ENCODE data around the gene LUC7L2.

Gene LUC7L2

DNA sequence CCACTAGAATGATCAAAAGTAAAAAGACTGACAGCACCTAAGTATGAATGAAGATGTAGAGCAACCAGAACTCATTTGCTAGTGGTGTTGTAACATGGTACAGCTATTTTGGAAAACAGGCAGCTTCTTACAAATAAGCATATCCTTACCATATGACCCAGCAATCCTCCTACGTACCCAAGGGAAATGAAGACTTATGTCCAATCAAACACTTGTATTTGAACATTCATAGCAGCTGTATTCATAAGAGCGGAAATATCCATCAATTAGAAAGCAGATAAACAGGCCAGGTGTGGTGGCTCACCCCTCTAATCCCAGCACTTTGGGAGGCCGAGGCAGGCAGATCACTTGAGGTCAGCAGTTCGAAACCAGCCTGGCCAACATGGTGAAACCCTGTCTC lies 70.7 kb downstream of the LUC7L2 start:
- H3K36me3 ChIP-seq (ENCODE audit: insufficient read depth, low read length): peaks cover 32% of the 10 kb centered on the region; the same call in 1 of the 2 replicates
- DNase-seq (no peak), ATAC-seq (ENCODE audit: insufficient read depth, low read depth) (no peak)
- no peaks in the 10 kb centered on the region for H3K79me2 ChIP-seq (ENCODE audit: insufficient read depth, low read length)
- H3K27ac ChIP-seq (ENCODE audit: low read length): no peak overlapping the region
- no peak overlapping the region for H3K4me3 ChIP-seq (ENCODE audit: low read depth in 1 of 2, low read length in 2 of 2)
- H4K20me1 ChIP-seq (ENCODE audit: insufficient read depth, low read length): no peaks in the 10 kb centered on the region
- no peak overlapping the region for H3K9ac ChIP-seq (ENCODE audit: low read depth, low read length)
- H2AFZ ChIP-seq (ENCODE audit: low read depth, low read length): no peak overlapping the region
- H3K4me1 ChIP-seq (ENCODE audit: insufficient read depth, low read length): no peaks in the 10 kb centered on the region
- H3K4me2 ChIP-seq (ENCODE audit: insufficient read depth, low read length): no peak overlapping the region
- no peak for TF ChIP-seq EZH2 (IDR thresholded peaks at IDR 0.05; ENCODE audit: borderline replicate concordance, low read depth, low read length, severe bottlenecking)
- TF ChIP-seq, protein P1, sequence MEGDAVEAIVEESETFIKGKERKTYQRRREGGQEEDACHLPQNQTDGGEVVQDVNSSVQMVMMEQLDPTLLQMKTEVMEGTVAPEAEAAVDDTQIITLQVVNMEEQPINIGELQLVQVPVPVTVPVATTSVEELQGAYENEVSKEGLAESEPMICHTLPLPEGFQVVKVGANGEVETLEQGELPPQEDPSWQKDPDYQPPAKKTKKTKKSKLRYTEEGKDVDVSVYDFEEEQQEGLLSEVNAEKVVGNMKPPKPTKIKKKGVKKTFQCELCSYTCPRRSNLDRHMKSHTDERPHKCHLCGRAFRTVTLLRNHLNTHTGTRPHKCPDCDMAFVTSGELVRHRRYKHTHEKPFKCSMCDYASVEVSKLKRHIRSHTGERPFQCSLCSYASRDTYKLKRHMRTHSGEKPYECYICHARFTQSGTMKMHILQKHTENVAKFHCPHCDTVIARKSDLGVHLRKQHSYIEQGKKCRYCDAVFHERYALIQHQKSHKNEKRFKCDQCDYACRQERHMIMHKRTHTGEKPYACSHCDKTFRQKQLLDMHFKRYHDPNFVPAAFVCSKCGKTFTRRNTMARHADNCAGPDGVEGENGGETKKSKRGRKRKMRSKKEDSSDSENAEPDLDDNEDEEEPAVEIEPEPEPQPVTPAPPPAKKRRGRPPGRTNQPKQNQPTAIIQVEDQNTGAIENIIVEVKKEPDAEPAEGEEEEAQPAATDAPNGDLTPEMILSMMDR (IDR thresholded peaks at IDR 0.05; ENCODE audit: borderline replicate concordance, extremely low read depth, low read length, poor library complexity, severe bottlenecking): no peak
- H3K9me3 ChIP-seq (ENCODE audit: insufficient read depth, low read length, severe bottlenecking): no peaks in the 10 kb centered on the region
- H3K27me3 ChIP-seq (ENCODE audit: insufficient read depth, low read length, poor library complexity): no peaks in the 10 kb centered on the region

DNA sequence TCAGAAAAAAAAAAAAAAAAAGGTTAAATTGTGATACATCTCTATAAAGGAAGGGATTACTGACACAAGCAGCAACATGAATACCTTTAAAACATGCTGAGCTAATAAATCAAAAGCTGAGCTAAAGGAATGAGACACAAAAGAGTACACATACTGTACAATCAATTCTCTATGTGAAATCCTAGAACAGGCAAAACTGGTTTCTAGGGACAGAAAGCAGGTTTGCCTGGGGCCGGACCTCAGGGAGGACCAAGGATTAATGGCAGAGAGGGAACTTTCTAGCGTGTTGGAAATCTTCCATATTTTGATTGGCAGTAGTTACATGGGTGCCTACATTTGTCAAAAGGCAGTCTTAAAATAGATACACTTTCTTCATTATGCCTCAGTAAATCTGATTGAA lies 71.3 kb downstream of the LUC7L2 start:
- no peaks in the 10 kb centered on the region for H3K27me3 ChIP-seq (ENCODE audit: insufficient read depth, low read length, poor library complexity)
- no peak overlapping the region for H2AFZ ChIP-seq (ENCODE audit: low read depth, low read length)
- TF ChIP-seq, protein P1 (IDR thresholded peaks at IDR 0.05; ENCODE audit: borderline replicate concordance, extremely low read depth, low read length, poor library complexity, severe bottlenecking): no peak
- TF ChIP-seq EZH2 (IDR thresholded peaks at IDR 0.05; ENCODE audit: borderline replicate concordance, low read depth, low read length, severe bottlenecking): no peak
- DNase-seq (no peak), ATAC-seq (ENCODE audit: insufficient read depth, low read depth) (no peak)
- no peaks in the 10 kb centered on the region for H3K9me3 ChIP-seq (ENCODE audit: insufficient read depth, low read length, severe bottlenecking)
- H3K4me3 ChIP-seq (ENCODE audit: low read depth in 1 of 2, low read length in 2 of 2): no peak overlapping the region
- H3K79me2 ChIP-seq (ENCODE audit: insufficient read depth, low read length): no peaks in the 10 kb centered on the region
- peaks cover 32% of the 10 kb centered on the region; the same call in 1 of the 2 replicates for H3K36me3 ChIP-seq (ENCODE audit: insufficient read depth, low read length)
- H3K4me1 ChIP-seq (ENCODE audit: insufficient read depth, low read length): no peaks in the 10 kb centered on the region
- no peak overlapping the region for H3K4me2 ChIP-seq (ENCODE audit: insufficient read depth, low read length)
- no peak overlapping the region for H3K27ac ChIP-seq (ENCODE audit: low read length)
- H3K9ac ChIP-seq (ENCODE audit: low read depth, low read length): no peak overlapping the region
- H4K20me1 ChIP-seq (ENCODE audit: insufficient read depth, low read length): no peaks in the 10 kb centered on the region

DNA sequence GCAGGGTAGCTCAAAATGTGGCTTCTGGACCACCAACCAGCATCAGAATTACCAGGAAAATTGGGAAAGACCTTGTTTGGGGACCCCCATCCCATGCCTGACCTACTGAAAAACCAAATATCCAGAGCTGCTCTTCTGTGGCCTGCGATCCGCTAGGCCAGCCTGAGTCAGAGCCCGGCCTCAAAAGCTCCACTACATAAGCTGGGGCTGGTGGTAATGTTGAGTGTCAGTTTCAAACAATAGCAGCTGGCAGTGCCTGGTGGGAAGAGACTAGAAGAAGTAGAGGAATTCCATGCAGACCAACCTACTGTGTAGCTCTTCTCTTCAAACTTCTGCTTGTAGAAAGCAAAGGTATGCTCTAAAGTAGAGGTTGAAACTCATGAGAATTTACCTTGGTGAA lies 71.8 kb downstream of the LUC7L2 start:
- DNase-seq (no peak), ATAC-seq (ENCODE audit: insufficient read depth, low read depth) (no peak)
- Histone ChIP-seq H3K79me2 (ENCODE audit: insufficient read depth, low read length) (no peaks in the 10 kb centered on the region), H4K20me1 (ENCODE audit: insufficient read depth, low read length) (no peaks in the 10 kb centered on the region), H3K4me1 (ENCODE audit: insufficient read depth, low read length) (no peaks in the 10 kb centered on the region), H2AFZ (ENCODE audit: low read depth, low read length) (no peak overlapping the region), H3K9me3 (ENCODE audit: insufficient read depth, low read length, severe bottlenecking) (no peaks in the 10 kb centered on the region), H3K9ac (ENCODE audit: low read depth, low read length) (no peak overlapping the region), H3K36me3 (ENCODE audit: insufficient read depth, low read length) (peaks cover 29% of the 10 kb centered on the region; the same call in 1 of the 2 replicates), H3K27me3 (ENCODE audit: insufficient read depth, low read length, poor library complexity) (no peaks in the 10 kb centered on the region), H3K4me3 (ENCODE audit: low read depth in 1 of 2, low read length in 2 of 2) (no peak overlapping the region), H3K4me2 (ENCODE audit: insufficient read depth, low read length) (no peak overlapping the region), H3K27ac (ENCODE audit: low read length) (no peak overlapping the region)
- TF ChIP-seq, protein P1 (IDR thresholded peaks at IDR 0.05; ENCODE audit: borderline replicate concordance, extremely low read depth, low read length, poor library complexity, severe bottlenecking): no peak
- no peak for TF ChIP-seq EZH2 (IDR thresholded peaks at IDR 0.05; ENCODE audit: borderline replicate concordance, low read depth, low read length, severe bottlenecking)

DNA sequence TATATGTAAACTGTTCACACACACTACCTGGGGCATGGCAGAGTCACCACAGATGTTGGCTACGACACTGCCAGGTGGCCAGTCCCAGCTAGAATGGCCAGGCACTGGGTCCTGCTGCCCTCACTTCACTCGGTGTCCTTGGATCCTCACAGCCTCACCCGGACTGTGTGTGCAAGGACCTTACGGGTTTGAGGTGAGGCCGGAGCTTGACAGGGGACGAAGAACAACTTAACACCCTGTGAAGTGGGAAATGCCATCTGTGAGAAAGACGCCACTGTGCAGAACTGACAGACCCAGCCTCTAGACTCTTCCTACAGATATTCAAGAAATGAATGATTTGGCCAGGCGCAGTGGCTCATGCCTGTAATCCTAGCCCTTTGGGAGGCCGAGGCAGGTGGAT lies 77.1 kb downstream of the LUC7L2 start:
- no peak overlapping the region for H2AFZ ChIP-seq (ENCODE audit: low read depth, low read length)
- no peak for TF ChIP-seq EZH2 (IDR thresholded peaks at IDR 0.05; ENCODE audit: borderline replicate concordance, low read depth, low read length, severe bottlenecking)
- TF ChIP-seq, protein P1 (IDR thresholded peaks at IDR 0.05; ENCODE audit: borderline replicate concordance, extremely low read depth, low read length, poor library complexity, severe bottlenecking): no peak
- no peak overlapping the region for H3K4me3 ChIP-seq (ENCODE audit: low read depth in 1 of 2, low read length in 2 of 2)
- H3K79me2 ChIP-seq (ENCODE audit: insufficient read depth, low read length): no peaks in the 10 kb centered on the region
- no peaks in the 10 kb centered on the region for H3K4me1 ChIP-seq (ENCODE audit: insufficient read depth, low read length)
- ATAC-seq (ENCODE audit: insufficient read depth, low read depth) (no peak), DNase-seq (no peak)
- H3K27me3 ChIP-seq (ENCODE audit: insufficient read depth, low read length, poor library complexity): no peaks in the 10 kb centered on the region
- H3K9ac ChIP-seq (ENCODE audit: low read depth, low read length): no peak overlapping the region
- H3K9me3 ChIP-seq (ENCODE audit: insufficient read depth, low read length, severe bottlenecking): no peaks in the 10 kb centered on the region
- H3K27ac ChIP-seq (ENCODE audit: low read length): no peak overlapping the region
- no peaks in the 10 kb centered on the region for H4K20me1 ChIP-seq (ENCODE audit: insufficient read depth, low read length)
- peaks cover 23% of the 10 kb centered on the region; the same call in 1 of the 2 replicates for H3K36me3 ChIP-seq (ENCODE audit: insufficient read depth, low read length)
- no peak overlapping the region for H3K4me2 ChIP-seq (ENCODE audit: insufficient read depth, low read length)

All from DND-41 (cell line).